Breast epithelium (tissue), 3 donors: ENCODE data around the gene LGI4.

Experiments
- CTCF ChIP-seq, 3 donors: fragments of 450-650 bp; IDR thresholded peaks; one replicate each; pipeline ENCODE4 v1.5.1; 2016 to 2017; ENCODE audit warnings: antibody characterized with exemption in 3 of 3, mild to moderate bottlenecking in 3 of 3, moderate library complexity in 3 of 3
- POLR2A ChIP-seq: fragments of 450-650 bp; IDR thresholded peaks from one replicate; pipeline ENCODE4 v1.6.1; 2016; ENCODE audit warnings: antibody characterized with exemption, mild to moderate bottlenecking, moderate library complexity
- POLR2AphosphoS5 ChIP-seq, 3 donors: sonication (generic); formaldehyde crosslinking; IDR thresholded peaks; one replicate each; pipeline ENCODE4 v1.6.1; 2017; ENCODE audit warnings: antibody characterized with exemption in 3 of 3

GRCh38 chr19:35160629-35161433 is 26.0 kb upstream of the LGI4 start:
- no peak for TF ChIP-seq CTCF (IDR thresholded peaks at IDR 0.05)
- TF ChIP-seq POLR2A: no peak
- TF ChIP-seq POLR2AphosphoS5 (IDR thresholded peaks at IDR 0.05): no peak
